ENCODE data around the gene TRAF3IP1.

DNA sequence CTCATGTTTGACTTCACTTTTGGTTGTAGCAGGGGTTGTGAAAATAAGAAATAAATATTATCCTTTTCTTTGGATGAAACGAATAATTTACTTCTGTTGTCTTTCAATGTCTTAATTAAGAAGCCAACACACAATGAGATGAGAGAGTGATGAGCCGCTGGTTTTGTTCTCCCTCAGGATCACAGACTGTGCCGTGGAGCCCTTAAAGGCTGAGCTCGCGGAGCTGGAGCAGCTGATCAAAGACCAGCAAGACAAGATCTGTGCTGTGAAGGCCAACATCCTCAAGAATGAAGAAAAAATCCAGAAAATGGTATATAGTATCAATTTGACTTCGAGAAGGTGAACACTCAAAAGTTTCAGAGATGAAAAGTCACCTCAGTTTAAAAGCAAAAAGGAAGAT is 78.3 kb downstream of the TRAF3IP1 start:
- TF ChIP-seq POLR2A (IDR thresholded peaks at IDR 0.05; ENCODE audit: low read depth) (no peak), POLR2AphosphoS5 (IDR thresholded peaks at IDR 0.05) (no peak), EP300 (IDR thresholded peaks at IDR 0.05) (no peak)
- TF ChIP-seq, protein P1, sequence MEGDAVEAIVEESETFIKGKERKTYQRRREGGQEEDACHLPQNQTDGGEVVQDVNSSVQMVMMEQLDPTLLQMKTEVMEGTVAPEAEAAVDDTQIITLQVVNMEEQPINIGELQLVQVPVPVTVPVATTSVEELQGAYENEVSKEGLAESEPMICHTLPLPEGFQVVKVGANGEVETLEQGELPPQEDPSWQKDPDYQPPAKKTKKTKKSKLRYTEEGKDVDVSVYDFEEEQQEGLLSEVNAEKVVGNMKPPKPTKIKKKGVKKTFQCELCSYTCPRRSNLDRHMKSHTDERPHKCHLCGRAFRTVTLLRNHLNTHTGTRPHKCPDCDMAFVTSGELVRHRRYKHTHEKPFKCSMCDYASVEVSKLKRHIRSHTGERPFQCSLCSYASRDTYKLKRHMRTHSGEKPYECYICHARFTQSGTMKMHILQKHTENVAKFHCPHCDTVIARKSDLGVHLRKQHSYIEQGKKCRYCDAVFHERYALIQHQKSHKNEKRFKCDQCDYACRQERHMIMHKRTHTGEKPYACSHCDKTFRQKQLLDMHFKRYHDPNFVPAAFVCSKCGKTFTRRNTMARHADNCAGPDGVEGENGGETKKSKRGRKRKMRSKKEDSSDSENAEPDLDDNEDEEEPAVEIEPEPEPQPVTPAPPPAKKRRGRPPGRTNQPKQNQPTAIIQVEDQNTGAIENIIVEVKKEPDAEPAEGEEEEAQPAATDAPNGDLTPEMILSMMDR (IDR thresholded peaks at IDR 0.05) = no peak
